ENCODE data around the gene TMEM52.

DNA sequence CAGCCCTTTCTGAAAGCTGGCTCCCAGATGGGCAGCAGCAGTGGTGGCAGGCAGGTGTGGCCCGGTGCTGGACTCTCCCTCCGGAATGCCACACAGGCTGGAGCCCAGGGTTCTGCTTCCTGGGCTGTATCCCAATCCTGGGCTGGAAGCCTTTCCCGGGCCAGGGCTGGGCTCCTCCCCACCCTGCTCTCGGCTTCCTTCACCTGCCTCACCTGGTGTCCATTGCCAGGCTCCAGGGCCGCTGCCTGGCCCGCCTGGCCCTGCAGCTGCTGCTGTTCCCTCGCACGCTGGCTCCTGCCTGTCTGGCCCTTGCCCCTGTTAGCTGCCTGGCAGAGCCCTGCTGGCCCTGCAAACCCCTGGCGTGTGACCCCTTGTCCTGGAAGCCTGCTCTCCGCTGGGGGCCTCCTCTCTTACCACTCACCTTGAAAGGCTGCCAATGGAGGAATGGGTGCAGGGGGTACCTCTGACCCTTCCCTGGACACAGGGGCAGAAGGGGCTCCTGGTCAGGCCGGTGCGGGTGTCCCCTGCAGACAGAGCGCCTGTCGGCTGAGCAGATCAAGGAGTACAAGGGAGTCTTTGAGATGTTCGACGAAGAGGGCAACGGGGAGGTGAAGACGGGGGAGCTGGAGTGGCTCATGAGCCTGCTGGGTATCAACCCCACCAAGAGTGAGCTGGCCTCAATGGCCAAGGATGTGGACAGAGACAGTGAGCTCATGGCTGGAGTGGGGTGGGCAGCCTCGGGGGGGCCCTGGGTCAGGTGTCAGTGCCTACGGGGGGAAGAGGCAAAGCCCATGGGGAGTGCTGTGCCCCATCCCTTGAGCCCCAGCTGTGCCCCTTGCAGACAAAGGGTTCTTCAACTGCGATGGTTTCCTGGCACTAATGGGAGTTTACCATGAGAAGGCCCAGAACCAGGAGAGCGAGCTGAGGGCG is 2.9 kb downstream of the TMEM52 start:
- no peak for TF ChIP-seq NFIC (IDR thresholded peaks at IDR 0.05; ENCODE audit: borderline replicate concordance)
- TF ChIP-seq FOXM1 (IDR thresholded peaks at IDR 0.05; ENCODE audit: low read depth), result no peak
- no peak for TF ChIP-seq POLR2AphosphoS5 (IDR thresholded peaks at IDR 0.05; ENCODE audit: low read depth, low read length)
- TF ChIP-seq, protein P1, sequence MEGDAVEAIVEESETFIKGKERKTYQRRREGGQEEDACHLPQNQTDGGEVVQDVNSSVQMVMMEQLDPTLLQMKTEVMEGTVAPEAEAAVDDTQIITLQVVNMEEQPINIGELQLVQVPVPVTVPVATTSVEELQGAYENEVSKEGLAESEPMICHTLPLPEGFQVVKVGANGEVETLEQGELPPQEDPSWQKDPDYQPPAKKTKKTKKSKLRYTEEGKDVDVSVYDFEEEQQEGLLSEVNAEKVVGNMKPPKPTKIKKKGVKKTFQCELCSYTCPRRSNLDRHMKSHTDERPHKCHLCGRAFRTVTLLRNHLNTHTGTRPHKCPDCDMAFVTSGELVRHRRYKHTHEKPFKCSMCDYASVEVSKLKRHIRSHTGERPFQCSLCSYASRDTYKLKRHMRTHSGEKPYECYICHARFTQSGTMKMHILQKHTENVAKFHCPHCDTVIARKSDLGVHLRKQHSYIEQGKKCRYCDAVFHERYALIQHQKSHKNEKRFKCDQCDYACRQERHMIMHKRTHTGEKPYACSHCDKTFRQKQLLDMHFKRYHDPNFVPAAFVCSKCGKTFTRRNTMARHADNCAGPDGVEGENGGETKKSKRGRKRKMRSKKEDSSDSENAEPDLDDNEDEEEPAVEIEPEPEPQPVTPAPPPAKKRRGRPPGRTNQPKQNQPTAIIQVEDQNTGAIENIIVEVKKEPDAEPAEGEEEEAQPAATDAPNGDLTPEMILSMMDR (IDR thresholded peaks at IDR 0.05), result no peak

Measured in SK-N-SH (cell line).